Activated naive CD4-positive, alpha-beta T cell treated with anti-CD3 and anti-CD28 coated beads, Interleukin-2, amount 50 U/mL, for 24 hours (primary cell): ENCODE data around the gene PYROXD2.

Experiments used
- H3K27ac Mint-ChIP-seq: one replicate; pipeline ENCODE4 v1.8.0; 2021; ENCODE audit warnings: mild to moderate bottlenecking, mixed read lengths
- H3K27me3 Mint-ChIP-seq: one replicate; pipeline ENCODE4 v1.8.0; 2021; ENCODE audit warnings: mixed read lengths
- H3K36me3 Mint-ChIP-seq: one replicate; pipeline ENCODE4 v1.8.0; 2021; ENCODE audit warnings: mixed read lengths
- H3K4me1 Mint-ChIP-seq: one replicate; pipeline ENCODE4 v1.8.0; 2021; ENCODE audit warnings: mixed read lengths
- H3K4me3 Mint-ChIP-seq: one replicate; pipeline ENCODE4 v1.8.0; 2021; ENCODE audit warnings: mild to moderate bottlenecking, mixed read lengths
- H3K9me3 Mint-ChIP-seq: one replicate; pipeline ENCODE4 v1.8.0; 2021; ENCODE audit warnings: mixed read lengths

The PYROXD2 gene

DNA sequence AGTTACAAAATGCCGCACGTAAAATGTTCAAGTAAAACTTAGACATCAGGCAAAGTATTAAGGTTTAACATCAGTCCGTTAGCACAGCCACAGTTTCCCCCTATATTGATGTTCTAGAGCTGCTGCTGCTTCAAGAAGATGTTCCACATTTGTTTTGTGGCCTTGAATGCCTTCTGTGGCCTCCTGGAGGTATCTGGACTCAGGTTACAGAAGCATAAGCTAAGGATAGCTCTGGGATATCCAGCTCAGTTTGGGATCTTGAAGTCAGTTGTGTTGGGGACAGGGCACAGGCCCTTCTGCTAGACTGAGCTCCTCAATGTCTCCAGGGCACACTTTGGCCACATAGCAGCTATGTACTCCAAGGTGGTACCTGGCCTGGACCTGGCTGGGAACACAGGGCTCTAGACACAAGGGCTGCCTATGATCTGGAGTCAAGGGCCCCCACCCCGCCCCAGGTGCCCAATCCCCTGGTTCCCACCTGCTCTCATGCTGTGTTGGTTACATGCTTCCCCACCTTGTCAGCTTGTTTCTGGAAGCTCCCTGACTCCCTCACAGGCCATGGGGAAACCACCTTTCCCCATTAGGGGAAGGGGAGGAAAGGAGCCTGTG, 4.7 kb downstream of the PYROXD2 start:
- H3K27me3 Mint-ChIP-seq, result no peaks in the 10 kb centered on the region
- no peak overlapping the region for H3K27ac Mint-ChIP-seq
- no peak overlapping the region for H3K4me3 Mint-ChIP-seq
- H3K9me3 Mint-ChIP-seq, result no peaks in the 10 kb centered on the region
- H3K4me1 Mint-ChIP-seq, result peaks cover 32% of the 10 kb centered on the region
- no peaks in the 10 kb centered on the region for H3K36me3 Mint-ChIP-seq

DNA sequence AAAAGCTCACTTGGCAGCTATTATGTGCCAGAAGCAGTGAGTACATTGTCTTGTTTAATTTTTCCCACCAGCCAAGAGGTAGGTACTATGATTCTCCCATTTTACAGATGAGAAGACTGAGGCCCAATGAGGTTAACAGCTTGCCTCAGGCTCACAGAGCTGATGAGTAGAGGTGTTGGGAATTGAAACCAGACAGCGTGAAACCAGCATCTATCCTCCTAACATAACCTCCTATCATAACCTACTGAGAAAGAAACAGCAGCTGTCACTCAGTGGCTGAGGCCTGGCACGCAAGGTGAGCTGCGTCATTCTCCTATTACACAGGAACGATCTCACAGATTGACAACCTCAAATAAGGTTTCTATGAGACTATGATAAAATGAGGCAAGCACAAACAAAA, 6.2 kb downstream of the PYROXD2 start:
- Mint-ChIP-seq H3K9me3 (no peaks in the 10 kb centered on the region), H3K4me1 (peaks cover 17% of the 10 kb centered on the region), H3K27me3 (no peaks in the 10 kb centered on the region), H3K27ac (no peak overlapping the region), H3K4me3 (no peak overlapping the region), H3K36me3 (no peaks in the 10 kb centered on the region)

DNA sequence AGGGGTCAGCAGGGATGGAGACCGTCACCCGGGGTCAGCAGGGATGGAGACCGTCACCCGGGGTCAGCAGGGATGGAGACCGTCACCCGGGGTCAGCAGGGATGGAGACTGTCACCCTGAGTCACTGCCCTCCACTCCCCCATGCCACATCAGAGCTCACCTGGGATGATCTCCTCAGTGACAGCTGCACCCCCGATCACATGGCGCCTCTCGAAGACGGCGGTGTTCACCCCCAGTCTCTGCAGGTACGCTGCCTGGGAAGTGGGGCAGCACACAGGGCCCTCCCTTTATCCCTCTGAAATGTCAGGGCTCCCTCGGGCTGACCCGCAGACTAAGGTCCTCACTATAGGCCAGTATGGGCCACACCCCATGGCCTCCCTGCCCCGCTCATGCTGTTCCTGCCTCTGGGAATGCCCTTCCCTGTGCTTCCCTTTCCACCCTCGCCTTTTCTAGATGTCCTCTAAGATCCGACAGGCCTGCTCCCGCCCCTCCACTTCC, 7.2 kb downstream of the PYROXD2 start:
- H3K36me3 Mint-ChIP-seq, result peaks cover 6% of the 10 kb centered on the region
- no peaks in the 10 kb centered on the region for H3K9me3 Mint-ChIP-seq
- H3K27me3 Mint-ChIP-seq, result no peaks in the 10 kb centered on the region
- H3K27ac Mint-ChIP-seq, result no peak overlapping the region
- peaks cover 10% of the 10 kb centered on the region for H3K4me1 Mint-ChIP-seq
- no peak overlapping the region for H3K4me3 Mint-ChIP-seq

DNA sequence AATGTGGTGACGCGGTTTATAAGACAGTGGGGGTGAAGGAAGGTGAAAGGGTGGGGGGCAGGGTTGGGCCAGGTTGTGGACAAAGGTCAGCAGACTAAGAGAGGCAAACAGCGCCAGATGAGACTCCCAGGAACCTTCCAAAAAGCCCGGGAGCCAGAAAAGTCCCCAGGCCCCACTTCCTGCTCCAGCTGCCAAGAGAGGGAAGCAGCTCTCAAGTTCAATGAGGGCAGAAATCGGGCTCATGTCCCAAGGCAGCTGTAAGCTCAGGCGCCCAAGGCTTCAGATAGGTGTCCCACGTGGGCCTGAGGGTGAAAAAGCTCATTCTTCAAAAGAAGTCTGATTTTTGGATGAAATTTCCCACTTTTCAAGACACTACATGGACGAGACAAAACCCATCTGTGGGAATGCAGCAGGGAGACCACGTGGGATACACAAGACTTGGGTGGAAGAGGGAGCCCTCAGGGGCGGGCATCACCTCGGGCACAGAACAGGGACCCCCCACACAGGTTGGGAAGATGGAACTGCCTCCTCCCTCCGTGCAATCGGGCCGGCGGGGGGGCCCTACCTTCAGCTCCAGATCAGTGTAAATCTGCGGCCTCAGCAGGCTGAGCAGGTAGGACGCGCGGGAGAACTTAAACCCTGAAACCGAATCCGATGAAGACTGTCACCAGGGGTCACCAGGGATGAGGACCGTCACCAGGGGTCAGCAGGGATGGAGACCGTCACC, 7.8 kb downstream of the PYROXD2 start:
- H3K27ac Mint-ChIP-seq, result no peak overlapping the region

DNA sequence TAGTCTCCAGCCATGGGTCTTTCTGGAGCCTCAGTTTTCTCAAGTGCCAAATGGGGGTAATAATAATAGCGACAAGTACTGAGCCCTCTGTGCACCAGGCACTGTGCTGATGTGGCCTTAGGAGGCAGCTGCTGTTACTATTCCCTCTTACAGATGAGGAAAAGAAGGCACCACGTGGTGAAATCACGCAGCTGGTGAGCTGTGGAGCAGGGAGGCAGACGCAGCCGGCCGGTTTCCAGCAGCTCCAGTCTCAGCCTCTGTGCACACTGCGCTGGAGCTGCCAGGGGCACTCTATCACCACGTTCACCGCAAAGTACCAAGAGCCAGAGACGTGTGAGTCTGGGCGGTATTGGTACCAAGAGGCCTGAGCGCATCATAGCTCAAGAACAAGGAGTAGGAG, 9.6 kb downstream of the PYROXD2 start:
- Mint-ChIP-seq H3K36me3 (peaks cover 12% of the 10 kb centered on the region), H3K4me1 (no peaks in the 10 kb centered on the region), H3K9me3 (no peaks in the 10 kb centered on the region), H3K27me3 (no peaks in the 10 kb centered on the region), H3K4me3 (no peak overlapping the region), H3K27ac (no peak overlapping the region)

More for the DNA sequence above, 7.8 kb downstream of the PYROXD2 start:
- Mint-ChIP-seq H3K36me3 (peaks cover 11% of the 10 kb centered on the region), H3K4me1 (peaks cover 6% of the 10 kb centered on the region), H3K27me3 (no peaks in the 10 kb centered on the region), H3K9me3 (no peaks in the 10 kb centered on the region), H3K4me3 (no peak overlapping the region)

DNA sequence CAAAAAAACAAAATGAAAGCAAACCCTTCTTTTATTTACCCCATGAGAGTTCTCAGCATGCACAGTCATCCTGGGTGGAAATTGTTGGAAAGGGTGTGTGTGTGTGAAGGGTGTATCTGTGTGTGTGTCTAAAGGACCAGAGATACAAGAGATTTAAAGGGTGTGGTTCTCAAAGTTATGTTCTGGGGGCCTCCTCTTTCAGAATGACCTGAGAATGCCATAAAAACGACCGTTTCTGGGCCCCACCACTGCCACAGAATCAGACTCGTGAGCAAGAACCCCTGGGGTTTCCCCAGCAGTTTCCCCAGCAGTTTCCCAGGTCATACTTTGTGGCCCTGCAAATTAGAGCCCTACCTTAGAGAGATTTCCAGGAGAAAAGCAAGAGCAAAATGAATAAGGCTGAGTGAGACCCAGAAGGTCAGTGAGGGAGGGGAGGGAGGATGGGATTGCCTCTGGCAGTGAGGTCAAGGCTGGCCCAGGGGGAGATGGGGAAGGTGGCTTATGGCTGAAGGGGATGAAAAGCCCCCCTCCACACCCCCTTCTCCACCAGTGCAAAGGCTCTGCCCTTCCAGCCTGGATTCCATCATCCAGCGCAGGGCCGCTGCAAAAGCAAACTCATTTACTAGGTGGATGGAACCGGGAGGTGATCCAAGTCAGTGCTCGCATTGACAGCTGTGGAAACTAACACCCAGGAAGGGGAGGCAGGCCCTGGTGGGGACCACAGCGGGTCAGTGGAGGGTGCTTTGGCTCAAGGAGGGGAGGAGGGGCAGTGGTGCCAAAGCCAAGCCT, 10.2 kb downstream of the PYROXD2 start:
- Mint-ChIP-seq H3K36me3 (peaks cover 12% of the 10 kb centered on the region), H3K4me3 (no peak overlapping the region), H3K4me1 (no peaks in the 10 kb centered on the region), H3K27me3 (no peaks in the 10 kb centered on the region), H3K9me3 (no peaks in the 10 kb centered on the region), H3K27ac (no peak overlapping the region)

DNA sequence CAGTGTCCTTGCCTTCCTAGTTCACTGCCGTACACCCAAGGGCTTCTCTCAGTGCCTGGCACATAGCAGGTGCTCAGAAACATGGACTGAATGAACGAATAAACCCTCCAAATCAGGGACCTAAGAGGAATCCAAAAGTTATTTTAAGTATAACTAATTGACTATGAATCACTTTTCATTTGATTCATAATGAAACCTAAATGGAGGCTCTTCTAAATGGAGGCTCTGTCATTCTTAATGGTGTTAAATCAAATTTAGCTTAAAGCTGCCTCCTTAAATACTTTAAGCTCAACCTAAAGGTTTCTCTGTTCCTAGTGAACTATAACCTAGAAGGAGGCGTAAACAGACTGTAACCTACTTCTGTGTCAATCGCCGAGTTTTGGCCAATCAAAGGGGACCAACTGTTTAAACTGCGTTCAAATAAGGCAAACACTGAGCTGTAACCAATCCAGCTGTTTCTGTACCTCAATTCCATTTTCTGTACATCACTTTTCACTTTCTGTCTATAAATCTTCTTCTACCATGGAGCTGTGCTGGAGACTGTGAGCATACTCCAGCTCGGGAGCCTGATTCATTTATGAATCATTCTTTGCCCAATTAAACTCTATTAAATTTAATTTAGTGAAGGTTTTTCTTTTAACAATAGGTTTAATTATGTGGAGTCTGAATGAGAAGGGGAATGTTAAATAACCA, 11.0 kb downstream of the PYROXD2 start:
- Mint-ChIP-seq H3K9me3 (no peaks in the 10 kb centered on the region), H3K4me1 (no peaks in the 10 kb centered on the region), H3K4me3 (no peak overlapping the region), H3K36me3 (peaks cover 12% of the 10 kb centered on the region), H3K27ac (no peak overlapping the region), H3K27me3 (no peaks in the 10 kb centered on the region)

DNA sequence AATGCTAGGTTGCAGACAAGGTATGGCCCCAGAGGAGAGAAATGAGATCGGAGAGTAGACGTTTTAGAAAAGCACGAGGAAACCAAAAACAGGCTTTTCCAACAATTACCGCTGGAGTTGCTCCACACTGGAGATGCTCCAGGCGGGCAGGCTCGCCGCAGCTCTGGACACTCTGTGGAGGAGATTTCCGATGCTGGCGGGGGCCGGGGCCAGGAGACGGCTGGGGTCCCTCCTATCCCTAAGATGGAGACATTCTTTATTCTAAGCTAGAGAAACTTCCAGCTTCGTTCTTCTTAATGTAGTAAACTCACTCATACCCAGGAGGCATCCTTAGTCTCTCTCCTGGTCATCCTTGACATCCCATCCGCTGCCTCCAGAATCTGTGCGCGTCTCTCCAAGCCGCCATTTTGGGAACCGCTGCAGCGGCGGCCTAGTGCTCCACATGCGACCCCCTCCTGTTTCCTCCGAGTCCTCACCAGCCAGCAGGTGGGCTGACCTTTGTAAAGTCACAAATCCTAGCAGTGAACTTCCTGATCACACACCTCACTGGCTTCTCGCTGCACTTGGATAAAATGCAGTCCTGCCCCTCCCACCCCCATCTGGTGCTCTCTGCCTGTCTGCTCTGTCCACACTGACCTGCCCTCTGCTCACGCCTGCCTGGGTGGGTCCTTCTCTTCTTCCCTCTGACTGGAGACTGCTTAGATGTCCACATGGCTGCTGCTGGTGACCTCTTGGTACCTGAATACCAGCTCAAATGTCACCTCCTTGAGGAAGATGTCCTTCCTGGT, 11.9 kb downstream of the PYROXD2 start:
- Mint-ChIP-seq H3K9me3 (no peaks in the 10 kb centered on the region), H3K27ac (no peak overlapping the region), H3K4me3 (no peak overlapping the region), H3K27me3 (no peaks in the 10 kb centered on the region), H3K4me1 (no peaks in the 10 kb centered on the region), H3K36me3 (peaks cover 12% of the 10 kb centered on the region)

DNA sequence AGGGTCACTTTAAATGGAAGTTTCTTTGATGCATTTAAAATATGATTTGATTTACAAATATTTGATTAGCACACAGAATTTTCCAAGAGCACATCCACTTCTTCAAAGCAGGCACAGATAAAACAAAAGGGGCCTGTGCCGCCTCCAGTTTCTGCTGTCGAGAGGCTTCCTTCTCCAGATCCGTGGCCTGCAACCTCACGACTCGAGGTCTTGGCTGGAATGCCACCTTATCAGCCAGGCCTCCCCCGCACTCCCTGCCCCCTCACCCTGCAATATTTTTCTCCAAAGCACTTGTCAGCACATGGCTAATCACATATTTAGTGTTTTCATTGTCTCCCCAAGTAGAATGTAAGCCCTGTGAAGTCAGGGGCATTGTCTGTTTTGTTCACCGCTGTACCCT, 12.5 kb downstream of the PYROXD2 start:
- no peaks in the 10 kb centered on the region for H3K9me3 Mint-ChIP-seq
- no peaks in the 10 kb centered on the region for H3K4me1 Mint-ChIP-seq
- no peak overlapping the region for H3K27ac Mint-ChIP-seq
- no peaks in the 10 kb centered on the region for H3K27me3 Mint-ChIP-seq
- no peak overlapping the region for H3K4me3 Mint-ChIP-seq
- H3K36me3 Mint-ChIP-seq, result peaks cover 12% of the 10 kb centered on the region

DNA sequence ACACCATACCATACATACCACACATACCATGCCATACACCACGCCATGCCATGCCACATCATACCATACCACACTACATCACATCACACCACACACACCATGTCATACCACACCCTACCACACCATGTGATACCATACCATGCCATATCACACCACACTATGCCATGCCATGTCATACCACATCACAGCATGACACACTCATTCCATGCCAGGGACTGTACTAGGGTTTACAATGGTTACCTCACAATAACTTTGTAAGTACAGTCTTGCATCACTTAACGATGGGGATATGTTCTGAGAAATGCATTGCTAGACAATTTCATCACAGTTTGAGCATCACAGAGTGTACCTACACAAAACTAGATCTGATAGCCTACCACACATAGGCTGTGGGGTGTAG, 14.5 kb downstream of the PYROXD2 start:
- Mint-ChIP-seq H3K27me3 (no peaks in the 10 kb centered on the region), H3K4me3 (no peak overlapping the region), H3K27ac (no peak overlapping the region)

DNA sequence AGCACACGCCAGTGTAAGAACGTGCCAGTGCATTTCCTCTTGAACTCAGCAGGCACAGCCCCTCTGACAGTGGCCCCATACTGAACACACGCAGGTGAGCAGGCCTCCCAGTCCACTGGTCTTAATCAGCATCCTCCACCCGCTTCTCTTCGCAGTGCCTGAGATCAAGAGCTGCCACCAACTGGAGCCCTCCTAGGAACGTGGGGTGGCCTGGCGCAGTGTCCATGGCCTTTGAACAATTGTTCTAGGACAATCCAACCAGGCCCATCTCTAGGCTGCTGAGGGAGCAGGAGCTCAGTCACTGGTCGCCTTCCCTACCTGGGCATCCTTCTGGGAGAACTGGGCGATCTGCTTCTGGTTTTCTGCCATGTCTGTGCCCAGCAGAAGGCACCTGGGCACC, 15.2 kb downstream of the PYROXD2 start:
- Mint-ChIP-seq H3K27ac (no peak overlapping the region), H3K9me3 (no peaks in the 10 kb centered on the region), H3K4me1 (no peaks in the 10 kb centered on the region), H3K4me3 (no peak overlapping the region), H3K27me3 (no peaks in the 10 kb centered on the region), H3K36me3 (peaks cover 15% of the 10 kb centered on the region)

More for the DNA sequence above, 14.5 kb downstream of the PYROXD2 start:
- Mint-ChIP-seq H3K9me3 (no peaks in the 10 kb centered on the region), H3K36me3 (peaks cover 15% of the 10 kb centered on the region), H3K4me1 (no peaks in the 10 kb centered on the region)

DNA sequence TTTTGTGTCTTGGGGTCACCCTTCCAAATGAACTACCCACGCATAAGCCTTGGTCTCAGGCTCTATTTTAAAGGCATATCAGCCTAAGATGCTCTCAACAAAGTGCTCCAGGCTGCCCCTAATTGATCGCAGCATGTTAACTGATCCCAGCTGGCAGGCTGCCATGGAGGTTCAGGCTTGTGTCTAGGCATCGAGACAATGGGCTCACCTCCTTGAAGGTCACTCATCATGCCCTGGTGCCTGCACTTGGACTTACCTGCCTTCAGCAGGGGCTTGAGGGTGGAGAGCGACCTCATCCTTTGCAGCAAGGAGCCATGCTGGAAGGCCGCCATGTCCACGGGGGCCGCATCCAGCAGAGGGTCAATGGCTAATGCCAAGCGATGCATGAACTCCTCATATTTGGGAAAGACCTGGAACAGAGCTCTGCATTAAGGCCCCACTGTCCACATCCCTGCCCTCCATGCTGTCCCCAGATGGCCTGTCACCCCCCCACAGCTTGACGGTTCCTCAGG, 17.8 kb downstream of the PYROXD2 start:
- Mint-ChIP-seq H3K27ac (no peak overlapping the region), H3K36me3 (peaks cover 6% of the 10 kb centered on the region), H3K9me3 (no peaks in the 10 kb centered on the region), H3K27me3 (no peaks in the 10 kb centered on the region), H3K4me3 (no peak overlapping the region), H3K4me1 (peaks cover 5% of the 10 kb centered on the region)

DNA sequence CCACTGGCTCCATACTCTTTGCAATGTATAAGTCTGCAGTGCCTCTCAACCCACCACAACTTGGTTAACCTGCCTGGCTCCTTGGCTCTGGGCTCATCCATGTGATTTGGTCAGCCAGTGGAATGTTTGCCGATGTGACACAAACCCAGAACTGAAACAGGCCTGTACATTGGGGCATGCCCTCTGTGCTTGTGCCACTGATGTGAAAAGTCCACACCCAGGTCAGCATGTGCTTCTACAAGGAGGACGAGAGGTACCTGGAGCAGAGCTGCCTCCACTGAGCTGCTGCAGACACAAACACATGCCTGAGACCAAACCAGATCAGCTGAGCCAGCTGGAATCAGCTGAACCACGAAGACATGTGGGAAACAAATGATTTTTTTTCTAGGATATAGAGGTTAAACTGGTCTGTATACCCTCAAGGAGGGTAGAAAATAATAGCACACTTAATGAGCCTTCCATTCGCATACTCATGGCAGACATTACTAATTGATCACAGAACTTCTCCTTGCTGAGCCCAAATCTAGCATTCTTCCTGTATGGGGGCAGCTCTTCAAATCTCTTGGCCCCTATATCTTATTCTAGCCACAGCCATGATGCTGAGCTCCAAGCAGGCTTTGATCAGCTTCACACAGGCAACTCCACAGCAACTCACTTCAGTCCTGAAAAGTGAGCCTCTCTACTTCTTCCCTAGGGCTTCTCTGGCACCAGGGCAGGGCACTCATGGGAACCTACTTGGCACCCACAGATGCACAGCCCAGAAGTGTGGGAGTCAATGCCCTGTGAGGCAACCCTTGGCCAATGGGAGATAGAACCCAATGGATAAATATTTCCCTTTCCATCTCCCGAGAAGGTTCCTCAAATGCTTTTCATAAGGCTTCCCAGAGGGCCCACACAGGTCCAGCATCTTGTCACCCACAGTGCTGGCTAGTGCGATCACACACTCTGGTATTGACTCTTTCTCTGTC, 18.6 kb downstream of the PYROXD2 start:
- no peak overlapping the region for H3K27ac Mint-ChIP-seq
- peaks cover 6% of the 10 kb centered on the region for H3K36me3 Mint-ChIP-seq
- no peaks in the 10 kb centered on the region for H3K27me3 Mint-ChIP-seq
- H3K4me3 Mint-ChIP-seq, result no peak overlapping the region
- peaks cover 10% of the 10 kb centered on the region for H3K4me1 Mint-ChIP-seq
- H3K9me3 Mint-ChIP-seq, result no peaks in the 10 kb centered on the region
